ENCODE results near the gene IL11RA.
A peak's percentile ranks its signal among the peaks of the same experiment; 100 is the strongest.

The IL11RA gene

GRCh38 chr9:34654323-34655051, 2.5 kb downstream of the IL11RA start:
- DNase-seq (ENCODE audit: low spot score): no peak

- no peak for DNase-seq (ENCODE audit: low spot score)
These were observed 3.4 kb downstream of the IL11RA start for GRCh38 chr9:34655394-34655793.

GRCh38 chr9:34656992-34657391, 5.0 kb downstream of the IL11RA start:
- no peak for DNase-seq (ENCODE audit: low spot score)

- no peak for DNase-seq (ENCODE audit: low spot score)
These were observed 6.5 kb downstream of the IL11RA start for GRCh38 chr9:34658461-34658860.

- DNase-seq (ENCODE audit: low spot score): no peak
These were observed 7.7 kb downstream of the IL11RA start for GRCh38 chr9:34659592-34660253.

- DNase-seq (ENCODE audit: low spot score): no peak
These were observed 10.7 kb downstream of the IL11RA start, which contains the start of gene CCL27 for GRCh38 chr9:34662526-34663302. Gene CCL27 (minus strand): TSS chr9:34662657. CDS start chr9:34662633, 24 bp downstream.

- DNase-seq (ENCODE audit: low spot score): peak; percentile 55
These were observed 11.3 kb downstream of the IL11RA start for GRCh38 chr9:34663303-34663605.

- peak; percentile 63 for DNase-seq (ENCODE audit: low spot score)
These were observed 12.5 kb downstream of the IL11RA start for GRCh38 chr9:34664281-34665066.

GRCh38 chr9:34665067-34665380, 13.0 kb downstream of the IL11RA start:
- no peak for DNase-seq (ENCODE audit: low spot score)

- peak; percentile 92 for DNase-seq (ENCODE audit: low spot score)
These were observed 13.6 kb downstream of the IL11RA start for GRCh38 chr9:34665381-34666250.

- DNase-seq (ENCODE audit: low spot score): no peak
These were observed 18.0 kb downstream of the IL11RA start for GRCh38 chr9:34669809-34670562.

GRCh38 chr9:34671307-34671706, 19.3 kb downstream of the IL11RA start:
- no peak for DNase-seq (ENCODE audit: low spot score)

- no peak for DNase-seq (ENCODE audit: low spot score)
These were observed 22.5 kb downstream of the IL11RA start for GRCh38 chr9:34674440-34674839.

- peak; percentile 54 for DNase-seq (ENCODE audit: low spot score)
These were observed 23.2 kb downstream of the IL11RA start for GRCh38 chr9:34675048-34675714.

- no peak for DNase-seq (ENCODE audit: low spot score)
These were observed 23.9 kb downstream of the IL11RA start for GRCh38 chr9:34675869-34676268.

GRCh38 chr9:34684145-34684544, 32.2 kb downstream of the IL11RA start:
- DNase-seq (ENCODE audit: low spot score): no peak

GRCh38 chr9:34684816-34685215, 32.8 kb downstream of the IL11RA start:
- no peak for DNase-seq (ENCODE audit: low spot score)

GRCh38 chr9:34685591-34685990, 33.6 kb downstream of the IL11RA start:
- DNase-seq (ENCODE audit: low spot score): no peak

GRCh38 chr9:34686231-34686630, 34.2 kb downstream of the IL11RA start:
- DNase-seq (ENCODE audit: low spot score): no peak

GRCh38 chr9:34686732-34687131, 34.7 kb downstream of the IL11RA start:
- no peak for DNase-seq (ENCODE audit: low spot score)
